Calu3 (cell line): Measurements from ENCODE around the gene FCER1G. TPM values are rescaled to one million over a fixed set of nuclear protein-coding genes. Genes with fewer than 3 reads are reported as not detected.

Source experiments
- BruUV-seq: library from RNA; stranded (reverse); fragments of 400-500 nt; replicated peaks from 2 replicates; lab custom pipeline; 2021; lab: Mats Ljungman, UMichigan
- CTCF ChIA-PET: fragments of 300-600 bp; sonication (Branson Sonifier 250); formaldehyde crosslinking; loops from one replicate; lab custom pipeline; 2022; ENCODE audit warnings: antibody characterized with exemption; lab: Charles Lee
- DNase-seq: peaks from one replicate; pipeline ENCODE4 v3.0.0; 2022
- H3K27ac Mint-ChIP-seq: one replicate; pipeline ENCODE4 v1.8.0; 2022; ENCODE audit warnings: mixed read lengths; ENCODE audit not compliant: unreplicated experiment
- H3K27me3 Mint-ChIP-seq: one replicate; pipeline ENCODE4 v1.8.0; 2022; ENCODE audit warnings: mixed read lengths; ENCODE audit not compliant: unreplicated experiment
- H3K36me3 Mint-ChIP-seq: one replicate; pipeline ENCODE4 v1.8.0; 2022; ENCODE audit warnings: mild to moderate bottlenecking, moderate library complexity, mixed read lengths; ENCODE audit not compliant: insufficient read depth, unreplicated experiment
- H3K4me1 Mint-ChIP-seq: one replicate; pipeline ENCODE4 v1.8.0; 2022; ENCODE audit warnings: mild to moderate bottlenecking, low read depth, mixed read lengths; ENCODE audit not compliant: unreplicated experiment
- H3K4me3 Mint-ChIP-seq: one replicate; pipeline ENCODE4 v1.8.0; 2022; ENCODE audit warnings: mild to moderate bottlenecking, low read depth, moderate library complexity, mixed read lengths; ENCODE audit not compliant: unreplicated experiment
- H3K9me3 Mint-ChIP-seq: one replicate; pipeline ENCODE4 v1.8.0; 2022; ENCODE audit warnings: low read depth, mixed read lengths; ENCODE audit not compliant: unreplicated experiment
- CTCF ChIP-seq: fragments of 200-600 bp; IDR thresholded peaks from one replicate; pipeline ENCODE4 v1.8.0; 2022; ENCODE audit warnings: antibody characterized with exemption; ENCODE audit not compliant: unreplicated experiment
- intact Hi-C: fragments of 100-400 bp; cut with micrococcal nuclease; formaldehyde crosslinking; loops from one replicate; pipeline ENCODE4 v1.10.0; 2022; ENCODE audit not compliant: unreplicated experiment
- total RNA-seq: library from RNA; stranded (reverse); gene quantifications from 2 replicates; pipeline ENCODE4 v1.2.3, GENCODE V29; 2022

Gene FCER1G
- total RNA-seq, 1 experiment from 2014 or later = not detected

GRCh38 chr1:161168906-161169305 lies 46.2 kb upstream of the FCER1G start:
- Mint-ChIP-seq H3K4me3 (no peak overlapping the region), H3K27ac (no peak overlapping the region), H3K9me3 (no peaks in the 10 kb centered on the region), H3K27me3 (no peaks in the 10 kb centered on the region), H3K4me1 (no peaks in the 10 kb centered on the region), H3K36me3 (peaks cover 72% of the 10 kb centered on the region)
- no TSS peak for BruUV-seq
- CTCF ChIA-PET = interaction anchor here (0.7 kb wide), 1 partner anchor 145 kb away, joined by 3 read pairs; the partner anchor contains the start of gene SDHC
- no peak for TF ChIP-seq CTCF
- intact Hi-C loops = no loop called here
- DNase-seq = no peak

GRCh38 chr1:161171191-161171590 lies 43.9 kb upstream of the FCER1G start:
- Mint-ChIP-seq H3K4me1 (peaks cover 8% of the 10 kb centered on the region), H3K27me3 (no peaks in the 10 kb centered on the region), H3K27ac (no peak overlapping the region), H3K9me3 (no peaks in the 10 kb centered on the region), H3K4me3 (no peak overlapping the region), H3K36me3 (peaks cover 56% of the 10 kb centered on the region)
- no peak for DNase-seq
- peak; percentile 13 for TF ChIP-seq CTCF
- intact Hi-C loops = no loop called here
- CTCF ChIA-PET = no interaction called here
- no TSS peak for BruUV-seq

- Mint-ChIP-seq H3K27me3 (no peaks in the 10 kb centered on the region), H3K4me1 (peaks cover 13% of the 10 kb centered on the region), H3K36me3 (peaks cover 56% of the 10 kb centered on the region), H3K4me3 (no peak overlapping the region), H3K27ac (no peak overlapping the region), H3K9me3 (no peaks in the 10 kb centered on the region)
- BruUV-seq = TSS peak; percentile 2
- intact Hi-C loops = no loop called here
- no peak for TF ChIP-seq CTCF
- no peak for DNase-seq
- CTCF ChIA-PET = no interaction called here
Measured at GRCh38 chr1:161171696-161172095, 43.4 kb upstream of the FCER1G start.

GRCh38 chr1:161172349-161172748 lies 42.7 kb upstream of the FCER1G start:
- no peak overlapping the region for H3K4me3 Mint-ChIP-seq
- CTCF ChIA-PET = interaction anchor here (0.7 kb wide), 1 partner anchor 10 kb away, joined by 4 read pairs; no protein-coding TSS in a partner anchor
- intact Hi-C loops = no loop called here

More at GRCh38 chr1:161172349-161172748, 42.7 kb upstream of the FCER1G start:
- Mint-ChIP-seq H3K27ac (no peak overlapping the region), H3K27me3 (no peaks in the 10 kb centered on the region), H3K4me1 (peaks cover 14% of the 10 kb centered on the region), H3K36me3 (peaks cover 56% of the 10 kb centered on the region), H3K9me3 (no peaks in the 10 kb centered on the region)
- no peak for DNase-seq
- no TSS peak for BruUV-seq
- TF ChIP-seq CTCF = no peak
